ENCODE results near the gene CCL21.

Gene CCL21

DNA sequence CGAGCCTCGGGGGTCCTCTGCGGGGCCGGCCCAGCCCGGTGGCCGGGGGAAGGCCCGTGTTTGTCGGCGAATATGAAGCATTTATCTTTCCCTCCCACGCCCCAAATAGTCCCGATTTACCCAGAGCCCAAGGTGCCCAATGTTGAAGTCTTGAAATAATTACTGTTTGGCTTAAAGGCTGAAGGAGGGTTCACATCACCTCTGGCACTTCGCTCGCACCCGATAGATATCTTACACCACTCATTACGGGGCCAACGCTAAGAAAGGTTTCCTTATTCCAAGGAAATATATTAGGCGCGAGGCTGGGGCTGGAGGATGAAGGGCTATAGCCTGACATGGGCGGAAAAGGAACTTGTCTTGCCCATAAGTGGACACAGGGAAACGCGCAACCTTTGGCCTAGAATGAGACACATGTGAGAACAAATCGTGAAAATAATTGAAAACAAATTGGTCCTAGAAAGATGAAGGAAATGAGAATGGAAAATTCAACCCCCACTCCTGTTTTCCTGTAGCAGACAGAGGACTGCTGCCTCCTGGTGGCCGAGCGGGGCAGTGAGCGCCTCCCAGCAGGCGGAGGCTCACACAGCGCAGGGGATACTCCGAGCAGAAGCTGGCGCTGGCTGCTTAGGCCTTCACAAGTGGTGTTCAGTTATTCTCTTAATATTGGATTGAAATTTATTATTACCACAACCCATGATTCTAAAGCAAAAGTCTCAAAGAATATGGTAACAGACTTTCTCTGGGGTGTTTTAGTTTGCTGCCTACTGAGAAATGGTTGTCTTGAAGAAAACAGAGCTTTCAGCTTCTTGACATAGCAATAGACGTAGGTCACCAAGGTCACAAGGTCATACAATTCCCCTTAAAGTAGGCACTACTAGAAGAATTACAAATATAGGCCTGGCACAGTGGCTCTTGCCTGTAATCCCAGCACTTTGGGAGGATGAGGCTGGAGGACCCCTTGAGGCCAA, 7.9 kb downstream of the CCL21 start:
- no peak for DNase-seq

GRCh38 chr9:34701023-34701768, 8.7 kb downstream of the CCL21 start:
- DNase-seq, result no peak

DNA sequence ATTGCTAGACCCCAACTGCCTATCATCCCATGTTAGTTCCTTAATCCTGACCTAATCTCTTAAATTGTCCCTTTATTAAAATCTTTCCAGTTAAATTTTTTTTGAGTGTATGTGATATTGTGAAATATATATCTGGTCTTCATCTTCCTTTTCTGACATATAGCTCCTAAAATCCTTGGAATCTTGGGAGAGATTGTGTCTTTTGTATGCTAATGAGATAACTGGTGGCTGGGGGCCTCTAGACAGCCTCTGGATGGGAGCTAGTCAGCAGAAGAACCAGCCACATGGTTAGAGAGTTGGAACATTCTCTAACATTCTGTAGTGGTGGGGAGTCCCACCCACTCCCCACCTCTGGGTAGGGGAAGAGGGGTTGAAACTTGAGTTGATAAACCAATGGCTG, 15.1 kb downstream of the CCL21 start:
- no peak for DNase-seq

- DNase-seq, result no peak
These were observed 16.4 kb downstream of the CCL21 start for GRCh38 chr9:34693560-34693959.

DNA sequence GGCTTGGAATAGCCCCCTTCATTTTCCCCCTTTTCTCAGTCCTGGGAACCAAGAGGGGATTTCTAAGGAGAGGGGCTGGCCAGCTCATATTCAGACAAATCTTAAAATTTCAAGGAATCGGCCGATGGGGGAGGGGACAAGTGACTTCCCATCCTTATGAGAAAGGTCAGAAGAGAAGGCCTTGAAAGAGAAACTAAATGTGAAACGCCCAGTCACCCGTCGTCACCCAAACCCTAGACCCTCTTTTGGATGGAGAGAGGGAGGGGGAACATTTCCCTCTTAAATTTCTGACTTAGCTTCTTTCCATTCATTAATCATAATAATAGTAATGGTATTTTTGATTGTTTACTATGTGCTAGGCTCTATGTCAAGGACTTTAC, 18.0 kb downstream of the CCL21 start:
- DNase-seq, result no peak

GRCh38 chr9:34690983-34691935, 18.7 kb downstream of the CCL21 start, which contains the start of gene CCL19:
Gene CCL19, minus strand, starts transcription at chr9:34691276. Its CDS starts 137 bp downstream, at chr9:34691139.
- DNase-seq, result no peak

DNA sequence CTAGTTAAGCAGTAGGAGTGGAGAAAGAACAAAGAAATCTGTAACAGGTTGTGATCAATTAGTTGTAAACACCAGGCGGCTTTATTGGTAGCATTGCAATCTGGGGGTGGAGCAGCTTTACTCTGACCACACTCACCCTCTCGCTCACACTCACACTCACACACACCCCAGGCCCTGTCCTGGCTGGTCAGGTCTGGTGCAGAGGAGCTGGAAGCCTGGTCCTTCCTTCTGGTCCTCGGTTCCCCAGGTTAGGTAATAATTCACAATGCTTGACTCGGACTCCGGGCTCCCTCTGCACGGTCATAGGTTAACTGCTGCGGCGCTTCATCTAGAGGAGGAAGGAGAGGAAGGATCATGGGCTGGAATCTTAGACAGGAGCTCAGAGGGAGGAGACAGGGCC, 20.4 kb downstream of the CCL21 start:
- no peak for DNase-seq

DNA sequence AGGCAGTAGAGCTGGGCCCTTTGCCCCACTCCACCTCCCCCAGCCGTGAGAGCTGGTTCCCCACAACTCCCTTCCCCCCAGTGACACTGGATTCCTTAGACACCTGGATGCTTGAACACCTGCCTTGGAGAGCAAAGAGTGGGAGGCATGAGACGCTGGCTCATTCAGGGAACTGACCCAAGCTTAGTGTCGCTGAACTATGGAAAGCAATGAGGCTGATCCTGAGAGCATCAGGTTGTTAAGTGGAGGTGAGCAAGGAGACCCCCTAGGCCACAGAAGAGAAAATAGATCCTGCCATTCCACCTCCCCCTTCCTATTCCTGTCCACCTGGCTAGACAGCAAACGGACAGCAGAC, 20.8 kb downstream of the CCL21 start:
- DNase-seq, result no peak

GRCh38 chr9:34688329-34689115, 21.4 kb downstream of the CCL21 start:
- no peak for DNase-seq

DNA sequence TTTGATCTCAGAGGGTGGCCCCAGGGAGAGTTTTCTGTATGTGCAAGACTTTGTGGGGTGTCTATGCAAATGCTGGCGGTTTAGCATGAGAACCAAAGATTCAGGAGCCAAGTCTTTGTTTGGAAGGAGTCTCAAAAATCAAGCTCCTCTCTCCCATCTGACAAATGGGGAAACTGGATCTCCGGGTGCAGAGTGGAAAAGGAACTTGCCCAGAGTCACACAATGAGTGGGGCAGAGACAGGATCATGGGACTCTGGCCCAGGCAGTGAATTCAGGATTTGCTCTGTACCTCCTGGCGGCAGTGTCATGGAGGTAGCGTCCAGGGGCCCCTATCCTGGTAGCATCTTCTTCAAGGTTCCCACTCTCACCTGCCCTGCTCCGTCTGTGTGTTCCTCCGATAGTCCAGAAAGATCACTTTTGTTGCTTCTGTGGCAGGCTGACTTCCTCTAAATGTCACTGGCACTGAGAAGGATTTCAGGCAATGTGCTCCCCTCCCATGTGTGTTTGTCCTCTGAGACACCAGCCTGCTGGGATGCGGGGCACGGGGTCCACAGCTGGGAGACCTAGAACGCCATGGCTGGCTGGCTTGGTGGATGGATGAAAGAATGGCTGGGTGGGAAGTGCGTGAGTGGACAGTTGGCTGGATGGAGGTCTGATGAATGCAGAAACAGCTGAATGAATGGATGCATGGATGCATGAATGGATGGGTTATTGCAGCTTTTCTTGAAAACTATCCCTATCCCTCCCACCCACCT, 22.5 kb downstream of the CCL21 start:
- DNase-seq, result no peak

DNA sequence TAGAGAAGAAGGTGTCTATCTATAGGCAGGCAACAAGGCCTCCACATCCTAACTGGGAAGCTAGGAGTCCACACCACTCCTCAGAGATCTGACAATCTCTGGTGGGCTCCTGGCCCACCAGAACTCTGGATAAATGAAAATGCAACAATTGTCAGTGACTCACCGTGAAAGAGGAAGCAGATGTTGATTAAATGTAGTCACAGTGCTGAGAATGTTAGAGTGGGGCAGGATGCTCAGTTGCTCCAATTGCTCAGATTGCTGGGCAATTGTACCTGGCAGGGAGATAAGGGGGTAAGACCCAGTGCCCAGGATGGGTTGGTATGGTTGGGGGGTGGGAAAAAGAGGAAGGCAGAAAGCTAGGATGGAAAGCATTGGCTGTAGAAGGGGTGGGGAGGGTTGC, 23.2 kb downstream of the CCL21 start:
- no peak for DNase-seq

GRCh38 chr9:34686231-34686630, 23.7 kb downstream of the CCL21 start:
- DNase-seq, result no peak

DNA sequence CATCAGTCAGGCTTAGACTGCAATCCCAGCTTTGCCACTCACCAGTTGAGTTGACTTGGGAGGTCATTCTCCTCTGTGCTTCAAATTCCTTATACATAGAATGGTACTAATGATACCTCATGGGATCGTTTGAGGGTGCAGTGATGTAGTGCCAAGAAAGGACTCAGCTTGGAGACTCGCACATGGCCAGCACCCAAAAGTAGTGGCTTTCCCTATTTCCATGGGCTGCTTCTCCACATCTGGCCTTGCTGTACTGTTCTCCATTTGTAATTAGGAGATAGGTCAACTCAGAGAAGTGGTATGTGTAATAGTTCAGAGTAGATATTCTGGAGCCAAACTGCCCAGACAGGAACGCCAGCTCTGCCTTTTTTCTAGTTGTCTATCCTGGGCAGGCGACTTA, 24.3 kb downstream of the CCL21 start:
- no peak for DNase-seq

DNA sequence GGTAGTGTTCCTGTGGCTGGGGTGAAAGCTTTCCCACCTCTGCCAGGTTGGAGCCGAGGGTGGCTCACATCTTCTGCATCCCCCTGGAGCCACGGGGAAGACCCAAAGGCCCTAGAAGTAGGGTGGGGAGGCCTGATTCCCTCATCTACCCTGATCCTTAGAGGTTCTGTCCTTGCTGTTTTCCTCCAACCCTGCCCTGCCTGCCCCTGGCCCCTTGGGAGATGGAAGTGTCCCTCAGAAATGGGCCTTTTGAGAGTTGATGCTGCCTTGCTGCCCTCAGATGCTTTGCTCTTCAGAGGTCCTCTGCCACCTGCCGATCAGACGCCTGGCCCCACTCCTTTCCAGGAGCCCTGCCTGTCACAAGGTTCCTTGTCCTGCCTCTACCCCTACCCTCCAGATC, 25.1 kb downstream of the CCL21 start:
- DNase-seq, result no peak

DNA sequence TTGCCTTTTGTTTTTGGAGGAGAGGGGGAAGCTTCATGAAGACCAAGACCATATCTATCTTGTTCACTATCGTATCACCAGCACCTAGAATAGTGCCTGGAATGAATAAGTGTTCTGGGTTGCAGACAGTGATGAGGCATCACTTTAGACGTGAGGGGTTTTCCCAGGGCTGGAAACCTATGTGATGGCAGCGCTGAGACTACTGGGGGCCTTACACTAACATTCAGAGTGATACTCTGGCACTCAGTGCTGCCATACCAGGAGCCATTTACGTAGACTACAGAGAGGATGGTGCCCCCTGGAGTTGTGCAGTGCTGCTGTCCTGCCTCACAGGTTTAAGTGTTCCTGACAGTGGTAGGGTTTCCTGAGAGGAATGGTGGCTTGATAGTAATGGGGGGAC, 25.8 kb downstream of the CCL21 start:
- no peak for DNase-seq

GRCh38 chr9:34675869-34676268, 34.1 kb downstream of the CCL21 start:
- DNase-seq, result no peak

DNA sequence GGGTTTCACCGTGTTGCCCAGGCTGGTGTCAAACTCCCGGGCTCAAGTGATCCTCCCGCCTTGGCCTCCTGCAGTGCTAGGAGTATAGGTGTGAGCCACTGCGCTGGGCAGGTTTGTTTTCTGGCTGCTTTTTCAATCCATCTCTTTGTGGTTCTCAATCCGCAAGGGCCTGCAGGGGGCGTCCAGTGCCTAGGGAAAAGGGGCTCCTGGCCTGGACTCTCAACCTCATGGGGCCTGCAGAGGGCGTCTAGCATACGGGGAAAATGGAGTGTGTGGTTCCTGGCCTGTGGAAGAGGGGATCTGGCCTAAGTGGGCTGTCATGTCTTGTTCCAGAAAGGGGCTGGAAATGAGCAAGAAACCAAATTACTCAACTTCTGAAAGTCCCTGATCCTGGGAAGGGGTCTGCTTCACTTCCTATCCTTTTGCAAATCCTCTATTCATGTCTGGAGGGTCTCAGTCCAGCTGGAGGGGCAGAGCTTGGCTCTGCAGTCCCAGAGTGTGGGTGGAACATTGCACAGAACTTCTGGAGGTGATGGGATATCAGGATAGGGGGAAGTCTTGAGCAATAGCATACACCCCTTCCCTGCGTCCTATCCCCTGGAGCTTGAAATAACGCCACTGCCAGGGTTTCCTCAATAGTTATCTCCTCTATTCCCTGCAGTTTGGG, 34.8 kb downstream of the CCL21 start:
- DNase-seq, result no peak

- no peak for DNase-seq
These were observed 35.5 kb downstream of the CCL21 start for GRCh38 chr9:34674440-34674839.

GRCh38 chr9:34671307-34671706, 38.6 kb downstream of the CCL21 start:
- no peak for DNase-seq

DNA sequence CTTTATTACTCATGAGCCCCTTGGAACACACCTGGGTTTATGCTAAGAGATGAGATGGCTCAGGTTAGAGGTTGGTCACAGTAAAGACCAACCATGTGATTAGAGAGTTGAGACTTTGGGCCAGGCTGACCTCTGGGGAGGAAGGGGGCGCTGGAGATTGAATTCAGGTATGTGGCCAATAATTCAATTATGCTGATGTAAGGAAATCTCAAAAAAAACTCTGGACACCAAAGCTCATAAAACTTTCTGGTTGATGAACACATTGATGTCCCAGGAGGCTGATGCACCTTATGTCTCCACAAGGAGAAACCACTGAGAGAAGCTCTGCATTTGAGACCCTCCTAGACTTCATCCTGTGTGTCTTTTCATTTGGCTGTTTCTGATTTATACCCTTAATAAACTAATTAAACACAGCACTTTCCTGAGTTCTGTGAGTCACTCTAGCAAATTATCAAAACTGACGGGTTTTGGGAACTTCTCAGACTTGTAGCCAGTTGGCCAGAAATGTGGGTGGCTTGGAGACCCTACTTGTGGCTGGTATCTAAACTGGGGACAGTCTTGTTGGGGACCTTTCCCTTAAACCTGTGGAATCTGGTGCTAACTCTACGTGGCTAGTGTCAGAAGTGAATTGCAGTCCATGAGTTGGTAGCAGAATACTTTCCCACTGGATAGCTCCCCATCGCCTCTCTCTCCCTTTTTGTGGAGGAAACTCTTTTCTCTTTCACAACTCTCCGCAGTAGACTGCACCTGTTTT, 40.0 kb downstream of the CCL21 start:
- no peak for DNase-seq
